Heart left ventricle (tissue), 13 donors: ENCODE data around the gene DPYSL3.

Experiments used
- CTCF ChIP-seq, 12 donors: fragments of 200-600 bp; sonication (generic) in 4 of 12; IDR thresholded peaks; one replicate each; pipeline versions ENCODE4 v1.5.0 to v1.8.0; 2018 to 2022; ENCODE audit warnings: antibody characterized with exemption in 12 of 12, mild to moderate bottlenecking in 5 of 12
- POLR2A ChIP-seq, 2 donors: fragments of 450-650 bp; IDR thresholded peaks; one replicate each; pipeline ENCODE4 v1.6.1; 2017; ENCODE audit warnings: antibody characterized with exemption in 2 of 2, mild to moderate bottlenecking in 2 of 2, moderate library complexity in 2 of 2
- donor health status: ischemic (EF 13 %, LVEDD 7.1; RV severe dilation, severe dysfunction).
- donor health status: DM: no; HTN: yes; CAD: no.
- donor health status: DM: no; HTN: no; CAD: no.
- donor health status: ischemic (EF 25% LVEDD 6.9; RV normal size, moderate dysfunction).
- donor health status: ischemic (EF 25% LVEDD 5.7; RV mildly dilated, moderate dysfunction).
- donor health status: ischemic (EF 35%, LVEDD 5.7; RV mildly dilated, moderate dysfunction).
- donor health status: nonischemic (EF 11% LVEDD 7.7; RV severe dilation, severe dysfunction).
- donor health status: DM: yes; HTN: yes; CAD: no.
- donor health status: PGD.
- donor health status: ischemic (EF 29% LVEDD 5.4; RV normal size, mild dysfunction).
- donor health status: nonischemic (EF 23%, LVEDD 6.1; RV moderate dilation, normal function).

- no peak for TF ChIP-seq POLR2A (IDR thresholded peaks at IDR 0.05)
- TF ChIP-seq CTCF (IDR thresholded peaks at IDR 0.05): no peak
Observed at GRCh38 chr5:147452165-147452811, 57.6 kb downstream of the DPYSL3 start.
